HCT116 (cell line): ENCODE data around the gene PTGS1.

Experiments
- CBX3 ChIP-seq: IDR thresholded peaks from 2 replicates; pipeline ENCODE4 v1.6.1; 2012; ENCODE audit warnings: low read depth
- EZH2 ChIP-seq: fragments of 200-600 bp; sonication (generic); IDR thresholded peaks from 2 replicates; pipeline ENCODE4 v1.6.1; 2017; ENCODE audit warnings: antibody characterized with exemption, mixed run types
- EZH2phosphoT487 ChIP-seq: fragments of 200-600 bp; IDR thresholded peaks from 2 replicates; pipeline ENCODE4 v1.6.1; 2018; ENCODE audit warnings: antibody characterized with exemption, borderline replicate concordance
- MAX ChIP-seq: IDR thresholded peaks from 2 replicates; pipeline ENCODE4 v1.6.1; 2012
- POLR2AphosphoS5 ChIP-seq: IDR thresholded peaks from 2 replicates; pipeline ENCODE4 v1.6.1; 2011; ENCODE audit warnings: mild to moderate bottlenecking, low read depth, low read length, moderate library complexity
- RAD21 ChIP-seq: IDR thresholded peaks from 2 replicates; pipeline ENCODE4 v1.6.1; 2012; ENCODE audit warnings: low read depth, mild to moderate bottlenecking
- SP1 ChIP-seq: IDR thresholded peaks from 2 replicates; pipeline ENCODE4 v1.6.1; 2012; ENCODE audit warnings: low read depth
- ZNF274 ChIP-seq: fragments of 200-500 bp; sonication (Bioruptor generic); IDR thresholded peaks from 2 replicates; pipeline ENCODE4 v1.6.1; 2014; ENCODE audit warnings: mild to moderate bottlenecking, low read depth, low read length, inconsistent platforms
- TF ChIP-seq, protein P1 (sequence below), 3 experiments: fragments of 200-600 bp in 1 of 3; sonication (generic) in 1 of 3; IDR thresholded peaks in 2 of 3; conservative IDR thresholded peaks in 1 of 3; 2 replicates each; pipeline ENCODE4 v1.5.1; 2012 to 2017; ENCODE audit warnings: low read depth in 2 of 3, low read length in 2 of 3, antibody characterized with exemption in 1 of 3, borderline replicate concordance in 1 of 3, control low read depth in 1 of 3, mild to moderate bottlenecking in 1 of 3, mixed read lengths in 1 of 3, mixed run types in 1 of 3, moderate library complexity in 1 of 3; ENCODE audit not compliant: insufficient read depth in 1 of 3
- TF ChIP-seq, protein P2 (sequence below): IDR thresholded peaks from 2 replicates; pipeline ENCODE4 v1.6.1; 2012

- TF ChIP-seq, protein P1, sequence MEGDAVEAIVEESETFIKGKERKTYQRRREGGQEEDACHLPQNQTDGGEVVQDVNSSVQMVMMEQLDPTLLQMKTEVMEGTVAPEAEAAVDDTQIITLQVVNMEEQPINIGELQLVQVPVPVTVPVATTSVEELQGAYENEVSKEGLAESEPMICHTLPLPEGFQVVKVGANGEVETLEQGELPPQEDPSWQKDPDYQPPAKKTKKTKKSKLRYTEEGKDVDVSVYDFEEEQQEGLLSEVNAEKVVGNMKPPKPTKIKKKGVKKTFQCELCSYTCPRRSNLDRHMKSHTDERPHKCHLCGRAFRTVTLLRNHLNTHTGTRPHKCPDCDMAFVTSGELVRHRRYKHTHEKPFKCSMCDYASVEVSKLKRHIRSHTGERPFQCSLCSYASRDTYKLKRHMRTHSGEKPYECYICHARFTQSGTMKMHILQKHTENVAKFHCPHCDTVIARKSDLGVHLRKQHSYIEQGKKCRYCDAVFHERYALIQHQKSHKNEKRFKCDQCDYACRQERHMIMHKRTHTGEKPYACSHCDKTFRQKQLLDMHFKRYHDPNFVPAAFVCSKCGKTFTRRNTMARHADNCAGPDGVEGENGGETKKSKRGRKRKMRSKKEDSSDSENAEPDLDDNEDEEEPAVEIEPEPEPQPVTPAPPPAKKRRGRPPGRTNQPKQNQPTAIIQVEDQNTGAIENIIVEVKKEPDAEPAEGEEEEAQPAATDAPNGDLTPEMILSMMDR (IDR thresholded peaks at IDR 0.05 in 2 of 3, conservative IDR thresholded peaks at IDR 0.05 in 1 of 3; ENCODE audit: borderline replicate concordance in 1 of 3, insufficient read depth in 1 of 3, low read depth in 2 of 3, low read length in 2 of 3): no peak
- TF ChIP-seq MAX: no peak
- TF ChIP-seq, protein P2, sequence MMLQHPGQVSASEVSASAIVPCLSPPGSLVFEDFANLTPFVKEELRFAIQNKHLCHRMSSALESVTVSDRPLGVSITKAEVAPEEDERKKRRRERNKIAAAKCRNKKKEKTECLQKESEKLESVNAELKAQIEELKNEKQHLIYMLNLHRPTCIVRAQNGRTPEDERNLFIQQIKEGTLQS: no peak
- TF ChIP-seq EZH2phosphoT487: no peak
- TF ChIP-seq EZH2: no peak
- TF ChIP-seq CBX3: no peak
- TF ChIP-seq RAD21: no peak
- TF ChIP-seq ZNF274: no peak
- no peak for TF ChIP-seq POLR2AphosphoS5
- no peak for TF ChIP-seq SP1
Observed at GRCh38 chr9:122367065-122367464, 3.8 kb upstream of the PTGS1 start.
